Left lung (tissue), 10 donors: Measurements from ENCODE around the gene EHMT2. TPM values are rescaled to one million over a fixed set of nuclear protein-coding genes. Genes with fewer than 3 reads are reported as not detected.

ENCODE experiments used
- ATAC-seq: fragments of 200-7000 bp; cut with Tn5 transposase; one replicate; pipeline ENCODE4 v1.9.1; 2020; ENCODE audit warnings: moderate library complexity
- DNase-seq, 4 donors: peaks; one replicate each; pipeline ENCODE4 v3.0.0-alpha.2; 2013 to 2020
- H3K27ac ChIP-seq, 2 donors: fragments of 200-600 bp; sonication (generic) in 1 of 2; one replicate each; pipeline versions ENCODE4 v1.5.0 to v1.8.0; 2020 to 2021
- H3K27me3 ChIP-seq, 2 donors: fragments of 200-600 bp; sonication (generic) in 1 of 2; one replicate each; pipeline versions ENCODE4 v1.5.0 to v1.8.0; 2020 to 2021
- H3K36me3 ChIP-seq, 2 donors: fragments of 200-600 bp; sonication (generic) in 1 of 2; one replicate each; pipeline versions ENCODE4 v1.5.0 to v1.8.0; 2020 to 2021
- H3K4me1 ChIP-seq, 2 donors: fragments of 200-600 bp; one replicate each; pipeline ENCODE4 v1.8.0; 2021
- H3K4me3 ChIP-seq, 2 donors: fragments of 200-600 bp; sonication (generic) in 1 of 2; one replicate each; pipeline versions ENCODE4 v1.5.0 to v1.8.0; 2020 to 2021; ENCODE audit warnings: mild to moderate bottlenecking in 1 of 2
- H3K9me3 ChIP-seq, 2 donors: fragments of 200-600 bp; sonication (generic) in 1 of 2; one replicate each; pipeline versions ENCODE4 v1.5.0 to v1.8.0; 2020 to 2021
- intact Hi-C, 2 donors: fragments of 100-400 bp; cut with DNase I; formaldehyde crosslinking; loops; one replicate each; pipeline versions ENCODE4 v1.11.2 to v1.14.2; 2022
- polyA plus RNA-seq, 6 donors: library from polyadenylated mRNA; unstranded; fragments of 120-200 nt; gene quantifications; one replicate each; pipeline ENCODE4 v1.2.1, GENCODE V29; 2013; ENCODE audit not compliant: insufficient read length in 6 of 6
- total RNA-seq, 2 donors: library from RNA; stranded (reverse); fragmentation: NEBNext Ultra II Directional; extraction: Animal tissue kit (Norgen Biotek cat#: 25700); gene quantifications; one replicate each; pipeline ENCODE4 v1.2.1, GENCODE V29; 2021
- TF ChIP-seq, protein P1 (sequence below), 2 donors: fragments of 200-600 bp; sonication (generic) in 1 of 2; IDR thresholded peaks; one replicate each; pipeline versions ENCODE4 v1.5.0 to v1.8.0; 2021; ENCODE audit warnings: antibody characterized with exemption in 2 of 2
- donor health status: DM: no; HTN: yes; CAD: no.
- donor health status: DM: no; HTN: no; CAD: no.

Gene EHMT2
- total and polyA plus RNA-seq, 8 donors, result 41.0 to 85.0 (median 75.3) TPM

DNA sequence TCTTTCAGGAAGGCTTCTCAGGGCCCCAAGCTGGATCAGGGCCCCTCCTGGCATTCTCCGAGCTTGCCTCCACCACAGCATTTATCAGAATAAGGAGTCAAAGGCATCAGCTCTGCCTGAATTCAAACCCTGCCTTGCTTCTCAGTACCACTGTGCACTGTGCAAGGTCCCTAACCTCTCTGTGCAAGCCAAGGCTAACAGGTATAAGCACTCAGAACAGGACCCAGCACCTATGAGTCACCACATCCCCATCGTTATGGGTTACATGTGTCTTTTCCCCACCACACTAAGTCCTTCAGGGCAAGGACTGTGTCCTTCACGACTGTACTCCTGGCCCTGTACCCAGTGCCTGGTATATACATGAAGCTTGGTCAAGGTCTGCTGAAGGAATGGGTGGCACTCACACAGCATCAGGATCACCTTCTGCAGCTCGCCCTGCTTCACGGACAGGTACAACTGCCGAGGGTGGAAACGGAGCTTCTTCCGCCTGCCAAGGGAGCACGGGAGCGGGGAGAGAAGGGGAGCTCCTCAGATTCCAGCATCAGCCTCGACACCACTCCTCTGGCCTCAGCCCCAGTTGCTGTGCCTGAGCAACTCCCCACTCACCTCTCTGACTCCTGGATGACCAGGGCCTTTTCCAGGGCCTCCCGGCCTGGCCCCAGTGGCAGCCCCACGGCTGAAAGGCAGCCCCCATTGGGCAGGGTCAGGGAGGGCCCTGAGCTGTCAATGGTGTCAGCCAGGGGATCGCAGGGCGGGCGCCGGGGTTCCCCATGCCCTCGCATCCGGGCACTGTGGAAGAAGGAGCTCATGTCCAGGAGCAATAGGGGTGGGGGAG is 10.1 kb downstream of the EHMT2 start:
- H3K27ac ChIP-seq, result no peak overlapping the region
- H3K9me3 ChIP-seq, result no peaks in the 10 kb centered on the region
- H3K36me3 ChIP-seq, result peaks cover 0 to 97% of the 10 kb centered on the region in 2 donors
- intact Hi-C loops, result no loop called here
- ATAC-seq (no peak), DNase-seq (peak in 1 of 4 donors; percentile 69)
- H3K27me3 ChIP-seq, result no peaks in the 10 kb centered on the region
- TF ChIP-seq, protein P1, sequence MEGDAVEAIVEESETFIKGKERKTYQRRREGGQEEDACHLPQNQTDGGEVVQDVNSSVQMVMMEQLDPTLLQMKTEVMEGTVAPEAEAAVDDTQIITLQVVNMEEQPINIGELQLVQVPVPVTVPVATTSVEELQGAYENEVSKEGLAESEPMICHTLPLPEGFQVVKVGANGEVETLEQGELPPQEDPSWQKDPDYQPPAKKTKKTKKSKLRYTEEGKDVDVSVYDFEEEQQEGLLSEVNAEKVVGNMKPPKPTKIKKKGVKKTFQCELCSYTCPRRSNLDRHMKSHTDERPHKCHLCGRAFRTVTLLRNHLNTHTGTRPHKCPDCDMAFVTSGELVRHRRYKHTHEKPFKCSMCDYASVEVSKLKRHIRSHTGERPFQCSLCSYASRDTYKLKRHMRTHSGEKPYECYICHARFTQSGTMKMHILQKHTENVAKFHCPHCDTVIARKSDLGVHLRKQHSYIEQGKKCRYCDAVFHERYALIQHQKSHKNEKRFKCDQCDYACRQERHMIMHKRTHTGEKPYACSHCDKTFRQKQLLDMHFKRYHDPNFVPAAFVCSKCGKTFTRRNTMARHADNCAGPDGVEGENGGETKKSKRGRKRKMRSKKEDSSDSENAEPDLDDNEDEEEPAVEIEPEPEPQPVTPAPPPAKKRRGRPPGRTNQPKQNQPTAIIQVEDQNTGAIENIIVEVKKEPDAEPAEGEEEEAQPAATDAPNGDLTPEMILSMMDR (IDR thresholded peaks at IDR 0.05), result no peak
- no peaks in the 10 kb centered on the region for H3K4me1 ChIP-seq
- H3K4me3 ChIP-seq, result no peak overlapping the region

DNA sequence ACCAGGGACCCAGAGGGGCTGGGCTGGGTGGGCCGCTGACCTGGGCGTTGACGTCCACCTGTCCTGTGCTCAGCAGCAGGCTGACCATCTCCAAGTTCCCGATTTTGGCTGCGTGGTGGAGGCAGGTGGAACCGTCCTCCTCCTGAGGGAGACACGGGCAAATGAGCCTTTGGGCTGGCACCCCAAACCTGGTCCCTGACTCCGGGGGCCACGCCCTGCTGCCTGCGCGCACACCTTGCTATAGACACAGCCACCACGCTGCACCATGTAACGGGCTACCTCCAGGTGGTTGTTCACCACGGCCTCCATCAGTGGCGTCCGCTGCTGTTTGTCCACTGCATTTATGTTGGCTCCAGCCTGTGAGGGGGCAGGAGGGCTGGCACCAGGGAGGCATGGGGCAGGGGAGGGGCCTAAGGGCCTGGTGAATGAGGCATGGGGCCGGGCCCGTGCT is 10.9 kb downstream of the EHMT2 start:
- peaks cover 0 to 97% of the 10 kb centered on the region in 2 donors for H3K36me3 ChIP-seq

DNA sequence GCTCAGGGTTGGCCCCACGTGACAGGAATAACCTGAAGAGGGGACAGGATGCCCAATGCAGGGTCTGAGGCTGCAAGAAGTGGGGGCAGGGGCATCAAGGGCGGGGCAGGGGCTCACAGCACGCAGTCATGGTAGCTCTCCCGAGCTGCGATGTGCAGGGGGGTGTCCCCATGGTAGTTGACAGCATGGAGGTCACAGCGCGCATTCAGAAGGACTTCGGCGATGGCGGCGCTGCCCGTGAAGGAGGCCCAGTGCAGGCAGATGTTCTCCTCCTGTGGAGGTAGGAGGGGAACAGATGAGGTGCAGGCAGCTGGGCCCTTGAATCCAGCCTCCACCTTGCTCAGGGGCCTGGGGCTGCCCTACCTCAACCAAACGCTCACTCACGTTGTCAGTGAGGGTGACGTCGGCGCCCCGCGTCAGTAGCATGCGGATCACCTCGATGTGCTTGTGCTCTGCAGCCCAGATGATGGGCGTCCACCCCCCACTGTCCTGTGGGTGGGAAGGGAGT is 12.9 kb downstream of the EHMT2 start:
- intact Hi-C loops, result no loop called here
- DNase-seq (no peak), ATAC-seq (no peak)
- no peaks in the 10 kb centered on the region for H3K9me3 ChIP-seq
- peaks cover 0 to 100% of the 10 kb centered on the region in 2 donors for H3K36me3 ChIP-seq
- H3K4me1 ChIP-seq, result no peaks in the 10 kb centered on the region
- TF ChIP-seq, protein P1 (IDR thresholded peaks at IDR 0.05), result no peak
- no peaks in the 10 kb centered on the region for H3K27me3 ChIP-seq
- no peak overlapping the region for H3K4me3 ChIP-seq
- H3K27ac ChIP-seq, result no peak overlapping the region

More for the DNA sequence above, 10.9 kb downstream of the EHMT2 start:
- intact Hi-C loops, result no loop called here
- no peaks in the 10 kb centered on the region for H3K9me3 ChIP-seq
- no peaks in the 10 kb centered on the region for H3K27me3 ChIP-seq
- H3K4me3 ChIP-seq, result no peak overlapping the region
- DNase-seq (peak in 1 of 4 donors; percentile 67), ATAC-seq (no peak)
- TF ChIP-seq, protein P1 (IDR thresholded peaks at IDR 0.05), result no peak
- no peak overlapping the region for H3K27ac ChIP-seq
- no peaks in the 10 kb centered on the region for H3K4me1 ChIP-seq

DNA sequence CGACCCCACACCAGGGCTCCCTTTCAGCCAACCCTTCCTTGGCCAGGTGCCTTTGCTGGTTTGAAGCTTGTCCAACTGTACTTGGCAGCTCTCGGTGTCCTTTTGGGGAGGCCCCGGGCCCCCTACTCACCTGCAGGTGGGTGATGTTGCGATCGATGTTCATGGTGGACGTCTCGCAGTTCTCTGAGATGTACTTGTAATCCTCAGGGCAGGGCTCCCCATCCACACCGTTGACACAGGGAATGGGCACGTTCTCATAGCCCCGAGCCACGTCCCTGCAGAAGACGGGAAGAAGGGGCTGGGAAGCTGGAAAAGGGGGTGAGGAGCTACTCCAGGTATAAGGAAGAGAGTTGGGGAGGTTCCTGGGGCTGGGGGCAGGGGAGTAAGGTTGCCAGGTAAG is 13.8 kb downstream of the EHMT2 start:
- Histone ChIP-seq H3K36me3 (peaks cover 0 to 93% of the 10 kb centered on the region in 2 donors), H3K4me3 (no peak overlapping the region), H3K9me3 (no peaks in the 10 kb centered on the region), H3K27me3 (no peaks in the 10 kb centered on the region), H3K27ac (no peak overlapping the region), H3K4me1 (no peaks in the 10 kb centered on the region)
- no peak for DNase-seq
- TF ChIP-seq, protein P1 (IDR thresholded peaks at IDR 0.05), result no peak
- intact Hi-C loops, result no loop called here
- no peak for ATAC-seq

DNA sequence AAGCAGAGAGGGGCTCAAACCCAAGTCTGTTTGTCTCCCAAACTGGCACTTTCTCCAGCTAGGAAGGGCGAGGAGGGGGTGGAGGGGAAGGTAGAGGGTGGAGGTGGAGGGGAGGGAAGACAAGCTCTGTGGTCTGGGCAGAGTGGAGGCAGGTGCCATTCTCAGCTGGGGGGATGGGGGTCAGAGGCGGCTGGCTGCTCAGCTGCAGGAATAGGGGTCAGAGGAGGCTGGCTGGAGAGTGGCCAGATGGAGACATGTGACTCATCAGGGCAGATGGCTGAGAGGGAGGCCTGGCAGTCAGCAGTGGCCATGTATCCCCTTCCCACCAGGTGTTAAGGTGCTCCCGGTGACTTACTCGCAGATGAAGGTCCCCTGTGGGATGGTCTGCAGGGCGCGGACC is 15.2 kb downstream of the EHMT2 start:
- no peaks in the 10 kb centered on the region for H3K9me3 ChIP-seq
- intact Hi-C loops, result no loop called here
- no peaks in the 10 kb centered on the region for H3K4me1 ChIP-seq
- TF ChIP-seq, protein P1 (IDR thresholded peaks at IDR 0.05), result no peak
- H3K27ac ChIP-seq, result no peak overlapping the region
- peaks cover 0 to 80% of the 10 kb centered on the region in 2 donors for H3K36me3 ChIP-seq
- no peaks in the 10 kb centered on the region for H3K27me3 ChIP-seq
- DNase-seq (no peak), ATAC-seq (no peak)
- H3K4me3 ChIP-seq, result no peak overlapping the region
